Immature natural killer cell (primary cell): ENCODE results near the gene NAA10. TPM values are rescaled to one million over a fixed set of nuclear protein-coding genes. Genes with fewer than 3 reads are reported as not detected.

Source experiments
- DNase-seq, 3 donors: peaks; one replicate each; pipeline ENCODE4 v3.0.0; 2022; ENCODE audit warnings: mixed read lengths in 1 of 3
- H3K27ac Mint-ChIP-seq, 6 donors: one replicate each; pipeline ENCODE4 v1.8.0; 2020; ENCODE audit warnings: mixed read lengths in 6 of 6, mild to moderate bottlenecking in 5 of 6, inconsistent platforms in 4 of 6, moderate library complexity in 3 of 6
- H3K27me3 Mint-ChIP-seq, 3 donors: one replicate each; pipeline ENCODE4 v1.8.0; 2020 to 2021; ENCODE audit warnings: low read depth in 3 of 3, mild to moderate bottlenecking in 3 of 3, mixed read lengths in 3 of 3, moderate library complexity in 3 of 3, inconsistent platforms in 1 of 3
- H3K36me3 Mint-ChIP-seq, 3 donors: one replicate each; pipeline ENCODE4 v1.8.0; 2020; ENCODE audit warnings: mixed read lengths in 3 of 3, inconsistent platforms in 2 of 3, mild to moderate bottlenecking in 2 of 3
- H3K4me1 Mint-ChIP-seq, 2 donors: one replicate each; pipeline ENCODE4 v1.8.0; 2020; ENCODE audit warnings: inconsistent platforms in 2 of 2, mild to moderate bottlenecking in 2 of 2, mixed read lengths in 2 of 2, moderate library complexity in 1 of 2
- H3K4me3 Mint-ChIP-seq, 5 donors: one replicate each; pipeline ENCODE4 v1.8.0; 2020; ENCODE audit warnings: mild to moderate bottlenecking in 5 of 5, mixed read lengths in 5 of 5, inconsistent platforms in 3 of 5, moderate library complexity in 3 of 5
- H3K9me3 Mint-ChIP-seq, 6 donors: one replicate each; pipeline ENCODE4 v1.8.0; 2020; ENCODE audit warnings: mild to moderate bottlenecking in 6 of 6, mixed read lengths in 6 of 6, inconsistent platforms in 4 of 6, moderate library complexity in 3 of 6
- polyA plus RNA-seq, 3 donors: library from polyadenylated mRNA; unstranded; fragments of 300-500 nt; fragmentation: Illumina TruSeq; gene quantifications; one replicate each; pipeline ENCODE4 v1.2.3, GENCODE V29; 2021

NAA10 gene
- polyA plus RNA-seq, 3 donors from 2014 or later: 70.6 to 126 (median 104) TPM

DNA sequence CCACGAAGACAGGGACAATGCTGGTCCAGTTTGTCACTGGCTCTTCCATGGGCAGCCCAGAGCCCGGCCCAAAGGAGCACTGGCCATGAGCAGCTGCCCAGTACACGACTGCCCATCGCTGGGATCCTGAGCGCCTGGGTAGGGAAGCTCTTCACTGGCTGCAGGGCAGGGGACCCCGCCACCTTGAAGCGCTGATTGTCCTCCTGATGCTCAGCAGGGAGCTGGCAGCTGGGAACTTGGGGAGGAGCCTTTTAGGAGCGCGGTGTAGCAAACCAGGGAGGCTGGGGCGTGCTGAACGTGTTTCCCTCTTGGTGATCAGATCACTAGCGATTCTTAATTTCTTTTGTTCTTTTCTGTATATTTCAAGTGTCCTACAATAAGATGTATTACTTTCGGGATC is 50.7 kb downstream of the NAA10 start:
- Mint-ChIP-seq H3K9me3 (no peaks in the 10 kb centered on the region), H3K4me1 (peaks cover 0 to 5% of the 10 kb centered on the region in 2 donors), H3K4me3 (peak overlapping the region in 2 of 5 donors; percentile 38 to 41), H3K27ac (no peak overlapping the region), H3K36me3 (peaks cover 0 to 4% (median 0%) of the 10 kb centered on the region in 3 donors), H3K27me3 (peaks cover 9 to 13% (median 13%) of the 10 kb centered on the region in 3 donors)
- no peak for DNase-seq

DNA sequence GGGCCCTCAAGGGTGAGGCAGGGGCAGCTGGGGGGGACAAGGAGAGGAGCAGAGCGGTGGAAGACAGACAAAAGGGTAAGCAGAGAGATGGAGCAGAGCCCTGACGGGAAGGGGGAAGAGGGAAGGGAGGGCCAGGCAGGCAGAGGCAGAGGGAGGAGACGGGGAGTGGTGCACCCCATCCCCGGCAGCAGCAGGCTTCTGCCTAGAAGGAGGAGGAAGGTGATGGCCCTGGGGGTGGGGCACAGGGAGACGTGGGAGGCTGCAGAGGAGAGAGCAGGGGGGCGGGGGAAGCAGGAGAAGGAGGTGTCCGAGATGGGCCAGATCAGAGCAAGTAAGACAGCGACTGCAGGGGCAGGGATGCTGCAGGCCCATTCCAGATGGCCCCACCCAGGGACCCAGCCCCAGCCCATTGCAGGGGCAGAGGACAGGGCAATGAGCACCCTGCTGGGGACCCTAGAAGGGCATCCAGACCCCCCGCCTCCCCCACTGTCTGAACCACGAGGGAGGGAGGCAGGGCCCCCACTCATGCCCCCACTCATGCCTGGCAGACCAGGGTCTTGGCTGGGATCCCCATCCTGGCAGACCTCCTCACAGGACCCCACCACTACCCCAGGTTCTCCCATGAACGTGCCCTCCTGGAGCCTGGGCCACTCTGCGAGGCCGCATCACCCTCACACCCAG is 51.5 kb downstream of the NAA10 start:
- H3K9me3 Mint-ChIP-seq: no peaks in the 10 kb centered on the region
- peaks cover 11 to 14% (median 13%) of the 10 kb centered on the region in 3 donors for H3K27me3 Mint-ChIP-seq
- peaks cover 0 to 4% (median 0%) of the 10 kb centered on the region in 3 donors for H3K36me3 Mint-ChIP-seq
- no peak overlapping the region for H3K4me3 Mint-ChIP-seq
- DNase-seq: no peak
- H3K4me1 Mint-ChIP-seq: peaks cover 0 to 5% of the 10 kb centered on the region in 2 donors
- H3K27ac Mint-ChIP-seq: no peak overlapping the region

DNA sequence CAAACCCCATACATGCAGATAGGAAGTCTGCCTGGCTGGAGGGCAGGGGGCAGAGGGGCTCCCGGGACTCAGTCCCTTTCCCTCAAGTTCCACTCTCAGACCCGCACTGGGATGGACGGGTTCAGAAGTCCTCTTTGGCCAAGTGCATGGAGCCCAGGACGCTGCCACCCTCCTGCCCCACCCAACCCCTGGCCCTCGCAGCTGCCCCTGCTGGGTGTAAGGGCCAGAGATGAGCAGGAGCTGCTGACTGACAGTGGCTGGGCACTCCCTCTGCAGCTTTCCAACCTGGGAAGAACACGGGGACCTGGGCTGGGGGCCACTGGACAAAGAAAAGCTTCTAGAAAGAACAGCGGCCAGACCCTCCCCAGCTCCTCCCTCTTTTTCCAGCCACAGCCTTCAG is 52.3 kb downstream of the NAA10 start:
- H3K4me3 Mint-ChIP-seq: no peak overlapping the region
- no peak overlapping the region for H3K27ac Mint-ChIP-seq
- H3K36me3 Mint-ChIP-seq: peaks cover 0 to 4% (median 0%) of the 10 kb centered on the region in 3 donors
- H3K9me3 Mint-ChIP-seq: no peaks in the 10 kb centered on the region
- peaks cover 0 to 5% of the 10 kb centered on the region in 2 donors for H3K4me1 Mint-ChIP-seq
- DNase-seq: no peak
- peaks cover 6 to 15% (median 15%) of the 10 kb centered on the region in 3 donors for H3K27me3 Mint-ChIP-seq

DNA sequence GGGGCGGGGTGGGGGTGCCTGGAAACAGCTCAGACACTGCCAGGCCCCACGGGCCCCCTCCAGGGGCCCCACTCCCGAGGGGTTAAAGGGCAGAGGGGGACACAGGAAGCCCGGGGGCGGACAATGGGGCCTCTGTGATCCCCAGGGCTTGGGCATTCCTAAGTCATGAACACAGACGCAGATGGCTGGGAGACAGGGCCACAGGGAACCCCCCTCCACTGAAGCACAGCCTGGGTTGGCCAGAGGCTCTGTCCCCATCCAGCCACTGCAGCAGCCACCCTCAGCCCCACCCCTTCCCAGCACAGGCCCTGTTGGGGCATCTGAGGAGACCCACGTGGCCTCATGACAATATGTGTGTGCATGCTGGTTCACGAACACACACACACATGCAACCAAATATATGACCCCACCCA is 52.7 kb downstream of the NAA10 start:
- Mint-ChIP-seq H3K27me3 (peaks cover 4 to 14% (median 11%) of the 10 kb centered on the region in 3 donors), H3K4me1 (peaks cover 0 to 5% of the 10 kb centered on the region in 2 donors), H3K27ac (no peak overlapping the region), H3K36me3 (peaks cover 0 to 4% (median 0%) of the 10 kb centered on the region in 3 donors), H3K4me3 (no peak overlapping the region), H3K9me3 (no peaks in the 10 kb centered on the region)
- DNase-seq: no peak

DNA sequence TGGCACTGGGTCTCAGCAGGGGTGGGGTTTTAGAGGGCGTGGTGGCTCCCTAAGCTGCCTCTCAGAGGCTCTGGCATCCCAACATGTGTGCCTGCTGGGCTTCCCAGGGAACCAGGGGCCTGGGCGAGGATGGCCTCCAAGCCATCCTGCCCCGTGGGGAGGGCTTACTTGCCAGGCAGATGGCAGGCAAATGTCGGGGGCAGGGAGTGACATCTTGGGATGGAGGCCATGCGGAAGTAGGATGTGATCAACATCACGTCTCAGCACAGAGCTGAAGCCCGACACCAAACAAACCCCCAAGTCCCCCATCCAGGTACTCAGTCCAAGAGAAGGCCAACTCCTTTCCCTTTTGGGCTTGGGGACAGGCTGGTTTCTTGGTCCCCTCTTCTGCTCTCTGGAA is 53.6 kb downstream of the NAA10 start:
- peaks cover 0 to 4% (median 0%) of the 10 kb centered on the region in 3 donors for H3K36me3 Mint-ChIP-seq
- no peak overlapping the region for H3K4me3 Mint-ChIP-seq
- H3K27me3 Mint-ChIP-seq: peaks cover 4 to 18% (median 16%) of the 10 kb centered on the region in 3 donors

DNA sequence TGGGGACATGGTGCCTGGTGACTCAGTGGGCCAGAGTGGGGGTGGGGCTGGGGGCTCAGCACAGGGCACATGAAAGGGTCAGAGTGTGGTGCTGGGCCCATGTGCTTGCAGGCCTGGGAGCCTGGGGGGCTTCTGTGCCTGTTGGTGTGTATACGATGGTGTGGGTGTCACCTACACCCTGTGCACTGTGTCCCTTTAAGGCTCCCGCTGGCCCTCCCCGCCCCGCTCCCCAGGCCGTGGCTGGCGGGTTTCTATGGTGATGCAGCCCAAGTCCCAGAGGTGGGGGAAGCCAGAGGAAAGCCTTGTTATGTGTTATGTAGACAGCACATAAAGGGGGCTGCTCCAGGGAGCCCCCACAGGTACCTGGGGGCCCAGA is 54.4 kb downstream of the NAA10 start:
- peaks cover 0 to 4% (median 0%) of the 10 kb centered on the region in 3 donors for H3K36me3 Mint-ChIP-seq

More for the DNA sequence above, 53.6 kb downstream of the NAA10 start:
- DNase-seq: no peak
- H3K9me3 Mint-ChIP-seq: no peaks in the 10 kb centered on the region
- H3K27ac Mint-ChIP-seq: no peak overlapping the region
- H3K4me1 Mint-ChIP-seq: peaks cover 0 to 5% of the 10 kb centered on the region in 2 donors

DNA sequence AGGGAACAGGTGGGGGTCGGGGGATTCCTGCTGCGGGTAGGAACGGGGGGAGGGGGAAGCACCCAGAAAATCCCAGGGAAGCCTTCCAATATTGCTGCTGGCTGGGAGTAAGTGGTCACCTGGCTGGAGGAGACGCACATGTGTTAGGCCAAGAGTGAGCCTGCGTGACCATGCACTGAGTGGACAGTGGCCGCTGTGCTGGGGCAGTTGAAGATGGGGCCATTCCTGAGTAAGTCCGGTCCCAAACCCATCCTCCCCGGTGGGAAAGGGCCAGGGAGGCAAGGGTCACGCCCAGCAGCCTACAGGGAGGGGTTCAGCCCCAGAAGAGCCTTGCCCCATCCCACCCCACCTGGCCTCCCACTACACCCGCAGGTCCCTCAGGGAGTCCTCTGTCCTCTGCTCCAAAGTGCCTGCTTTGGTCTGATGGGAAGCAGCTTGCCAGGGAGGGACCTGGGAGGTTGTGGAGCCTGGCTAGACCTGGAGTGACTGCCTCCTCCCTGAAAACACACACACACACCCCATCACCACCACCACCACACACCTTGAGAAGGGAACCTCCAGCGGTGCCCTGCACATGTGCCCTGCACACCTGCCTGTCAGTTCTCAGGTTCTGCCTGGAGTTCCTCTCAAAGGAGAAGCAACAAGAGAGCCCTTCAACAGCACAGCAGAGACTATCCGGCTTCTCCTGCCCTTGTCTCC is 54.9 kb downstream of the NAA10 start:
- DNase-seq: no peak
- Mint-ChIP-seq H3K9me3 (no peaks in the 10 kb centered on the region), H3K36me3 (peaks cover 0 to 4% (median 0%) of the 10 kb centered on the region in 3 donors), H3K4me3 (no peak overlapping the region), H3K4me1 (peaks cover 0 to 1% of the 10 kb centered on the region in 2 donors), H3K27ac (no peak overlapping the region), H3K27me3 (peaks cover 11 to 25% (median 24%) of the 10 kb centered on the region in 3 donors)

More for the DNA sequence above, 54.4 kb downstream of the NAA10 start:
- H3K27me3 Mint-ChIP-seq: peaks cover 7 to 22% (median 19%) of the 10 kb centered on the region in 3 donors
- no peaks in the 10 kb centered on the region for H3K9me3 Mint-ChIP-seq
- no peak for DNase-seq
- no peak overlapping the region for H3K27ac Mint-ChIP-seq
- no peak overlapping the region for H3K4me3 Mint-ChIP-seq
- H3K4me1 Mint-ChIP-seq: peaks cover 0 to 5% of the 10 kb centered on the region in 2 donors

Other genes starting within 250 kb of the NAA10 start
- gene SLC6A8, start 247.1 kb downstream of the NAA10 start, polyA plus RNA-seq: under 1 TPM in 2 of 3 donors, not detected in 1; 0.07 to 0.09 TPM
- 100 to 1,000 TPM; 367 to 491 (median 373) TPM for gene BCAP31, start 210.7 kb downstream of the NAA10 start, polyA plus RNA-seq
- gene ABCD1, start 210.2 kb downstream of the NAA10 start, polyA plus RNA-seq: 1 to 10 TPM; 1.7 to 3.2 (median 2.0) TPM
- gene PLXNB3, start 170.8 kb downstream of the NAA10 start, polyA plus RNA-seq: not detected
- not detected for gene SRPK3, start 154.0 kb downstream of the NAA10 start, polyA plus RNA-seq
- gene IDH3G, start 140.7 kb downstream of the NAA10 start, polyA plus RNA-seq: 100 to 1,000 TPM in 2 of 3 donors, 10 to 100 TPM in 1; 95.6 to 131 (median 118) TPM
- gene SSR4, start 140.4 kb downstream of the NAA10 start, polyA plus RNA-seq: 100 to 1,000 TPM; 535 to 803 (median 726) TPM
- 10 to 100 TPM in 1 of 3 donors, 1 to 10 TPM in 1, under 1 TPM in 1; 0.93 to 11.4 (median 6.1) TPM for gene PDZD4, start 104.5 kb downstream of the NAA10 start, polyA plus RNA-seq
- gene L1CAM, start 48.9 kb downstream of the NAA10 start, polyA plus RNA-seq: not detected
- not detected for gene AVPR2, start 30.4 kb downstream of the NAA10 start, polyA plus RNA-seq
- 100 to 1,000 TPM in 1 of 3 donors, 10 to 100 TPM in 2; 54.6 to 122 (median 75.7) TPM for gene ARHGAP4, start 8.8 kb downstream of the NAA10 start, polyA plus RNA-seq
- 1 to 10 TPM in 1 of 3 donors, under 1 TPM in 1, not detected in 1; 0.93 to 3.1 TPM for gene RENBP, start 9.6 kb upstream of the NAA10 start, polyA plus RNA-seq
- 10 to 100 TPM in 1 of 3 donors, 1 to 10 TPM in 2; 1.0 to 14.6 (median 2.9) TPM for gene HCFC1, start 36.8 kb upstream of the NAA10 start, polyA plus RNA-seq
- gene TMEM187, start 37.7 kb upstream of the NAA10 start, polyA plus RNA-seq: 10 to 100 TPM in 1 of 3 donors, 1 to 10 TPM in 2; 4.1 to 17.5 (median 5.2) TPM
- 10 to 100 TPM; 39.0 to 81.9 (median 46.6) TPM for gene IRAK1, start 84.9 kb upstream of the NAA10 start, polyA plus RNA-seq
- gene MECP2, start 162.7 kb upstream of the NAA10 start, polyA plus RNA-seq: 10 to 100 TPM; 11.4 to 31.5 (median 18.3) TPM
- gene OPN1LW, start 209.2 kb upstream of the NAA10 start, polyA plus RNA-seq: not detected
- not detected for gene OPN1MW, start 247.6 kb upstream of the NAA10 start, polyA plus RNA-seq